GM18870 (cell line): Measurements from ENCODE around the gene XPO5.
"Not testable (repeated sequence)": the region's sequence is repeated elsewhere in the genome, so short reads cannot be mapped to it uniquely, and the experiment has no call there.

Experiments used
- ATAC-seq: cut with Tn5 transposase; IDR thresholded peaks from one replicate; pipeline ENCODE4 v1.9.1; 2021; ENCODE audit warnings: moderate library complexity; ENCODE audit not compliant: unreplicated experiment

The XPO5 gene

DNA sequence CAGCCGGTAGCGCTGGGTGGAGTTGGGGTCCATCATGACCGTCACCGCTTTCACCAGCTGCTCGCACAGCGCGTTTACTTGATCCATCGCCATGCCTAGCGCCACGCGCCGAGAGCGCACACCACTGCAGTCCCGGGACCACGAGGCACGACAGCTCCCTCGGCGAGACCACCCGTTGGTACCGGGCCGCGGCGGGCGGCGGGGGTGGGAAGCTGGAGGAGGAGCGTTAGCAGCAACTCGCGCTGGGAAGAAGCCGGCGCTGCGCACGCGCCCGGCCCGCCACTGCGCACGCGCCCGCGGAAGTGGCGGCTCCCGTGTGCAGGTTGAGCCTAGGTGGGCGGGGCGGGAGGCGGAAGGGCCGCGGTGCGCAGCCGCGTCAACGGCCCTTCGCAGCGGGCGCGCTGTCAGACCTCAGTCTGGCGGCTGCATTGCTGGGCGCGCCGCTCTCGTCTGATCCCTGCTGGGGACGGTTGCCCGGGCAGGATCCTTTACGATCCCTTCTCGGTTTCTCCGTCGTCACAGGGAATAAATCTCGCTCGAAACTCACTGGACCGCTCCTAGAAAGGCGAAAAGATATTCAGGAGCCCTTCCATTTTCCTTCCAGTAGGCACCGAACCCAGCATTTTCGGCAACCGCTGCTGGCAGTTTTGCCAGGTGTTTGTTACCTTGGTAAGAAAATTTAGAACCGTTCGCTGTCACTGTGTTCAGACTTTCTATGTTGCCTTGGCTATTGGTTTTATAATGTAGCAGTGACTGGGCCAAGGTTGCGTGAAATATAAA lies at the start of gene XPO5, which contains the start of gene POLH:
Gene XPO5 (minus strand): TSS at position 267 of the 780 bp plus-strand sequence. CDS start 174 bp downstream, at position 93.
Gene POLH (plus strand): TSS at position 414 of the 780 bp plus-strand sequence. CDS start 6,135 bp downstream, outside the sequence.
- ATAC-seq: peak; percentile 50

DNA sequence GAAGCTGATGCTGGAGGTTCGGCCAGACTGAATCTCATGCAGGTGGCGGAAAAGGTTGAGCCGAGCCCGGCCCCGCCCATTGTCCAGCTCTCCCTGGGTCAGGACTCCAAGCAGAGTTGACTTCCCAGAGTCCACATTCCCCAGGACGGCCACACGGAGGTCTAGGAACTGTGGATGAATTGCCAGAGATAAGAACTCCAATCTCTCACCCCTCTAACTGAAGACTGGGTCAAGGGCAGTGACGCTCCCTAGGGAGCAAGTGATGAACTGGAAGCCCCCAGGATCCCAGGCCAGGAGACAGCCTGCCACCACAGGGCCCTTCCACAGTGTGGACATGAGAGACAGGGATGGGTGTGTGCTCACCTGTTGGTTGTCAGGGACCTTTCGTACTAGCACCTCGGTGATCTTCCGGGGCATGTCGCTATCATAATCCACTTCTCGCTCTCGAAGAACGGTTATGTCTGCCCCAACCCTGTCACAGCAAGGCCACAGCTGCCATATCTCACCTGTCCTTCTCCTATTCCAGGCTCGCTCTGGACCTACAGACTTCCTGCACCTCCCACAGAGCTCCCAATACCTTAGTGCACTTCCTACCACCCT lies 49.7 kb upstream of the XPO5 start:
- no peak for ATAC-seq

DNA sequence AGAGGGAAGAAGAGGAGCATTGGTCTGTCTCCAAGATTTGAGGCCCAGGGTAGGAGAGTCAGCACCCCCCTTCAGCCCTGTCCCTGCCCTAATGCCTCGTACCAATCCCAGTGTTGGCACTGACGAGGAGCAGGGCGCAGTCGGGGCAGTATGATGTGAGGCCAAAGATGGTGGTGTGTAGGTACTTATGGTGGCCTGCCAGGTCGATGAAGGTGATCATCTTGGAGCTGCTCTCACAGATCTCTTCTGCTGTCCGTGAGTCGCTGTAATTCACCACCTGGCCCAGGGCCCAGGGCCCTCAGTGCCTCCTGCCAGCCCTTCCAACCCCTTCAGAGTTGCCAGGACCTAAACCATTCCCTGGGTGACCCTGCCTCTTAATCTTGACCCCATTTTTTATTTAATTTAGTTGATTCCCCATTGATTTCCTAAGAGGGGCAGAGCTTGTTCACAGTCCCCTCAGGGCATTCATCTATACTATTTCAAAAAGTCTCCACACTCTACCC lies 49.0 kb upstream of the XPO5 start:
- no peak for ATAC-seq

DNA sequence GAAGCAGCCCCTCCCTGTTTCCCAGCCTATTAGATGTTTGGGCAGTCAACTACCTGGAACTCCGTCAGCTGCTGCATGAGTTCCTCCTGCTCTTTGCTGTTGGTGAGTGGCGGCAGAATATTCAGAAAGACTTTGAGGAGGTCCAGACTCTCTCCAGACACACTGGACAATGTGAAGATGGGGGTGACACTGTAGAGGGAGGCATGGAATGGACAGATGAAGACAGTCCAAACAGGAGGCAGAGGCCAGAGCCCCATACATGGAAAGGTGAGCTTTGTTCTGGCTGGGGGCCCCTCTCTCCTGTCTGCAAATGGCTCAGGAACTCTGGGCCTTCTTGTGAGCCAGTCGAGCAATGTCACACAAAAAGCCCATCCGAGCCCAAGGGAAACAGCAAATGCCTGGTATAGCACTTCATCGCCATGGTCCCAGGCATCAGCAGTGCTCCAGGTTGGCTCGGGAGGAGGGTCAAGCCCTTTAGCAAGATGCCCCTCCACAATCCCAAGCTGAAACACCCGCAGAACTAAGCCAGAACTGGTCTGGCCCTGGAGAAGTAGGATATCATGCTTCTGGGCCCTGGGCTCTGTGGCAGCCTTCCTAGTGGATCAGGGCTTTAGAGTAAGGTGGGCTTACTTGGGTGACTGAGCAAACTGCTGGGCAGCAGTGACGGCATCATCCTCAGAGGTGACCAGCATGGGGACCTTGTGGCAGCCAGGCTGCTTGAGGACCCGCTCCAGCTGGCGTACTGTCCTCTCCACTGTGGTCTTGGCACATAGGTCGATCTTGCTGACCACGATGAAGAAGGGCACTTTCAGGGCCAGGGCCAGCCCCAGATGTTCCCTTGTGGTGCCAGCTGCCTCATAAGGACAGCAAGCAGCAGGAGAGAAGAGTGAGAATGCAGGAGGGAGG lies 48.3 kb upstream of the XPO5 start:
- ATAC-seq: no peak

DNA sequence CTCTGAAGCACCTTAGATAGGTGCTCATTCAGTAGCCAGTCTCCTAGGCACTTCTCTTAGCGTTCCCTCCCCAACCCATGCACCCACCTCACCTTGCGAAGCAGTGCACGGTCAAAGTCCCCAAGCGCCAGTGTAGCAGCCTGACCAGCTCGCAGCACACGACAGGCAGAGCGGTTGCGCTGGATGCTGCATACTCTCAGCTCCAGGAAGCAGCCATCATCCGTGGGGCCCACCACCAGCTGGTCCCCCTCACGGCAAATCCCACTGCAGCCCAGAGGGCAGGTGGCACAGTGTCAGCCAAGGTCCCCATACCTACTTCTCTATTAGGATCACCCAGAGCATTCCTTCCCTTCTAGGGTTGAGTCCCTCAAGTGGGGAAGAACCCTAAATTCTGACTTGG lies 46.7 kb upstream of the XPO5 start:
- ATAC-seq: no peak

DNA sequence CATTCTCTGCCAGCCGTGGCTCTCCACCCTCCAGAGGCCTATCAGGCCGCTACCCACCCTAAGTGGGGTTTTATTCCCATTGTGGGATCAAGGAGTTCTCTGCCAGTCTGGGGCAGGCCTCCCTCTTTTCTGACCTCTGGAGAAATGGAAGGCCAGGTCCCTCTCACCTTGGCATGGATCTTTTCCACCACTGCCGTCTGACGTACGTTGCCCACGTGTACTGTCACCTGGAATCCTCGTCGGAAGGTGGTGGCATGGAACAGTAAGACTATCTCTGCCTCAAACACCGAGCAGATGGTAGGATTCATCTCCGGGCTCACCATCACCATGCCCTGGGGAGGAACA lies 46.0 kb upstream of the XPO5 start:
- ATAC-seq: no peak

DNA sequence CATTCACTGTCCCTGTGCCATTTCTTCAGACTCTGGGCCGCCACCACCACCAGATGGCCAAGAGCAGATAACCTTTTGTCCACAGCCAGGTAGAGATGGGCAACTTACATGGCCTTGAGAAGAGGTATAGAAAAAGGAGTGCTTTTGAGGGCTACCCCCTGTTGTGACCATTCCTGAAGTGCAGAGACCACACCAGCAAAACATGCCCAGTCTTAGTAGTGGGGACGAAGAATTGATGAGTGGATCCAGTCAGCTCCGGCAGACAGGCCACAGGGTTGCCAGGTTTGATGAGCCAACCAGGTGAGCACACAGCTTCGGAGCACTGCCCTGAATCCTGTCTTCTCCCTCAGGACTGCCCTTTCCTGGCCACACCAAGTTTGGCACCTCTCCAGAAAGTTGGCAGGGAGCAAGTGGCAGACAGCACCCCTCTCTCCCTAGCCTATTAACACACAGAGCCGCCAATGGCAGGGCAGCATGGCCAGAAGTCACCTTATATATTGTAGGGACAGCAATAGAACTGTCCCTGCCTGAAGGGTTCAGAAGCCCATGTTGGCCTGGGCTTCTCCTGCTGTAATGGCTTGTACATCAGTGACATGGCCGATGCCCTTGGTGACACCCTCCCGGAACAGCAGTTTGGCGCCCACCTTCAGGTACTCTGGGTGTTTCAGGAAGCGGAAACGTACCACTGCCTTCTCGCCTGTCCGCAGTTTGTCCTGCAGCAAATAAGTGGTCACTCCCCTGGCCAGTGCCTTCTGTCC lies 45.4 kb upstream of the XPO5 start:
- ATAC-seq: no peak

DNA sequence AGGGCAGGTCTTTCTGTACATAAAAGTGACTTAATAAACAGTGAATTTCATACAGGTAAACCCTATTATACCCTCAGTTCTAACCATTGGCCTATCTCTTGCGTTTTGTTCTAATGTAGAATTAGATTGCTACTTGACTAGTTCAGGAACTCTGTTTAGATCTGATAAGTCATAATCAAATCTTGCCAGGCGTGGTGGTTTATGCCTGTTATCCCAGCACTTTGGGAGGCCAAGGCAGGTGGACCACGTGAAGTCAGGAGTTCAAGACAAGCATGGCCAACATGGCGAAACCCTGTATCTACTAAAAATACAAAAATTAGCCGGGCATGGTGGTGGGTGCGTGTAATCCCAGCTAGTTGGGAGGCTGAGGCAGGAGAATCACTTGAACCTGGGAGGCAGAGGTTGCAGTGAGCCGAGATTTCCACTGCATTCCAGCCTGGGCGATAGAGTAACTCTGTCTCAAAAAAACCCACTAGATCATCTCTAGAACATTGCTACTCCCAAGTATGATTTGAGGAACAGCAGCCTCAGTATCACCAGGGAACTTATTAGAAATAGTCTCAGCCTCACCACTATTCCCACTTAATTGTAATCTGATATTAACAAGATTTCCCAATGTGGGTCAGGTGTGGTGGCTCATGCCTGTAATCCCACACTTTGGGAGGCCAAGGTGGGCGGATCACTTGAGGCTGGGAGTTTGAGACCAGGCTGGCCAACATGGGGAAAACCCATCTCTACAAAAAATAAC lies 41.1 kb upstream of the XPO5 start:
- no peak for ATAC-seq

DNA sequence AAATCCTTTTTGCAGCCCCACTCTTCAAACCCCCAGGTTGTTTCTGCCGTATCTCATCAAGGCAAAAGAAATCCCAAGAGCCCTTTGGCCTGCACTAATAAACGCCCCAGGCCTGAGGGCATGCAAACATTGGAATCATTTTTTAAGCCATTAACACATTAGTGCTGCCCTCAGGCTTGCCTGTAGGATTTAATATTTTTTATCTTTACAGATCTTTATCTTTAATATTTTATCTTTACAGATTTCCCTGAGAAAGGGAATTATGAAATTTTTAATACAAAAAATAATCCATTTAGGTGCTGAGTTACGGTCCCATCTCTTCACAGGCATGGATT lies 38.5 kb upstream of the XPO5 start:
- ATAC-seq: no peak

DNA sequence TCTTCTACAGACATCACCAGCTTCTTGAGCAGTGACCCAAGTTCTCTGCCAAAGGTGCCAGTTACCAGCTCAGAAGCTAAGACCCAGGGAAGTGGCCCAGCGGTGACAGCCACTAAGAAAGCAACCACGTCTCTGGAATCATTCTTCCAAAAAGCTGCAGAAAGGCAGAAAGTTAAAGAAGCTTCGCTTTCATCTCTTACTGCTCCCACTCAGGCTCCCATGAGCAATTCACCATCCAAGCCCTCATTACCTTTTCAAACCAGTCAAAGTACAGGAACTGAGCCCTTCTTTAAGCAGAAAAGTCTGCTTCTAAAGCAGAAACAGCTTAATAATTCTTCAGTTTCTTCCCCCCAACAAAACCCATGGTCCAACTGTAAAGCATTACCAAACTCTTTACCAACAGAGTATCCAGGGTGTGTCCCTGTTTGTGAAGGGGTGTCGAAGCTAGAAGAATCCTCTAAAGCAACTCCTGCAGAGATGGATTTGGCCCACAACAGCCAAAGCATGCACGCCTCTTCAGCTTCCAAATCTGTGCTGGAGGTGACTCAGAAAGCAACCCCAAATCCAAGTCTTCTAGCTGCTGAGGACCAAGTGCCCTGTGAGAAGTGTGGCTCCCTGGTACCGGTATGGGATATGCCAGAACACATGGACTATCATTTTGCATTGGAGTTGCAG lies 38.0 kb upstream of the XPO5 start:
- ATAC-seq: no peak

DNA sequence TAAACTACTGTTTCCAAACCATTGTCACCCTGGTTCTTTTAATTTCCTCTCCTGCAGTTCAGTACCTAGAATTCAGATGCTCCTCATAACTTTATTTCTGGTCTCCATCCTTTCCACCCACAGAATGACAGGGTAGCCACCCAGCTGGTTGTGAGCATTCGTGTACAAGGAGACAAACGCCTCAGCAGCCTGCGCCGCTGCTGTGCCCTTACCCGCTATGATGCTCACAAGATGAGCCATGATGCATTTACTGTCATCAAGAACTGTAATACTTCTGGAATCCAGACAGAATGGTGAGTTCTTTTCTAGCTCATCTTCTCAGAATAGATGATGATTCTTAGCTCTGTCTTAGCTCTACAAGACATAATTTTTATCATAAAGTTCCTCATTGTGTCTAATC lies 34.6 kb upstream of the XPO5 start:
- no peak for ATAC-seq

DNA sequence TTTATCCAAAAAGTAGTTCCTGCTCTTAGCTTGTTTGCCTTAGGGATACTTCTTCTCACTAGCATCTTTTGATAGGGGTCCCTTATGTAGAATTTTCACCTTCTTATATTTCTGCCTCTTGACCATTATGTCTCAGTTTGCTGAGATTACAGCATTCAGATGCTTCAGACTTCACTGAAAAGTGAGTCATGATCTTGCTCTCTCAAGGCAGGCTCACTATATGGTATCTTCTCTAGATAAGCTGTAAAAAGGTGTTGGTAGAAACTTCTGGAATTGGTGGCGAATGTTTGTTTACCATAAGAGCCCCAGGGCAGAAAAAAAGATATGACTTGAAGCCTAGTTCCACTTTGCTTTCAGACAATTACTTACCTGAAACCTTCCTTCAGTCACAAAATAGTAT lies 33.6 kb upstream of the XPO5 start:
- ATAC-seq: no peak

DNA sequence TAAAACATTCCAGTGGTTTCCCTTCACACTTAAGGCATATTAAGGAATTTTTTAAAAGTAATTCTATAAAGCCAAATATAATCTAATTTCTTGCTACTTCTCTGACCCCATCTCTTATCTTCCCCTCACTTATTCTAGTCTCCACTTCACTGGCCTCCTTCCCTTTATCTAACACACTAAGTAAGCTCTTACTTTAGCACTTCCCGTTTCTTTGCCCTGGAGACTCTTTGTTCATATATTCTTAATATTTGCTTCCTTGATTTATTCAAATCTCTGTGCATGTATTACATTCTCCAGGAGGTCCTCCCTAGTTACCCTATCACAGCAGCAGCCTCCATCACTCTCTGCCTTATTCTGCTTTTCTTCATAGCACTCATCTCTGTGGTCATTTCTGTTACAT lies 33.0 kb upstream of the XPO5 start:
- ATAC-seq: no peak

DNA sequence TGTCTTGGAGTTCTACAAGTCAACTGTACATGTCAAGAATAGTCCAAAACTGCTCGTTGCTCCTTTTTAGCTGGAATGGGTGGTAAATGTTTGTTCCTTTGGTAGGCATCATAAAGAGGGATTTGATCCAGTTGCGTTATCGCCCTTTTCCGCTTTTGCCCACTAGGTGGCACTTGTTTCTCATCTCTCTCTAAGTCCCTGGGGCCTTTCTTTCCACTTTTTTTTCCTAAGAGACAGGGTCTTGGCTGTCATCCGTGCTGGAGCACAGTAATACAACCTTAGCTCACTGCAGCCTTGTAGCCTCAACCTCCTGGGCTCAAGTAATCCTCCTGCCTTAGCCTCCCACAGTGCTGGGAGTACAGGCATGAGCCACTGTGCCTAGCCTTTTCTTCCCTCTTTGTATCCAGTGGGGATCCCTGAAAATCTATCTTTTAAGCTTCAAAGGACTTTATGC lies 32.5 kb upstream of the XPO5 start:
- ATAC-seq: no peak

DNA sequence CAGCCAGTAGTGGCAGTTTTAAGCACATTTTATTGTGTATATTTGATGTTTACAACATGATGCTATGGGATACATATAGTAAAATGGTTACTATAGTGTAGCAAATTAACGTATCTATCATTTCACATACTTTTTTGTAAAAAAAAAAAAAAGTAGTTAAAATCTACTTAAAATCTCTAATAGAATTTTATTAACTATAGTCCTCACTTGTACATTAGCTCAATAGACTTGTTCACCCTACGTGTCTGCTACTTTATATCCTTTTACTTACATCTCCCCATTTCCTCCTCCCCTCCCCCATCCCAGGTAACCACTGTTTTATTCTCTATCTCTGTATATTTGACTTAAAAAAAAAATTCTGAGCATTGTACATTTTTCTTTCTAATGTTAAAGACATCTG lies 30.2 kb upstream of the XPO5 start:
- ATAC-seq: no peak

DNA sequence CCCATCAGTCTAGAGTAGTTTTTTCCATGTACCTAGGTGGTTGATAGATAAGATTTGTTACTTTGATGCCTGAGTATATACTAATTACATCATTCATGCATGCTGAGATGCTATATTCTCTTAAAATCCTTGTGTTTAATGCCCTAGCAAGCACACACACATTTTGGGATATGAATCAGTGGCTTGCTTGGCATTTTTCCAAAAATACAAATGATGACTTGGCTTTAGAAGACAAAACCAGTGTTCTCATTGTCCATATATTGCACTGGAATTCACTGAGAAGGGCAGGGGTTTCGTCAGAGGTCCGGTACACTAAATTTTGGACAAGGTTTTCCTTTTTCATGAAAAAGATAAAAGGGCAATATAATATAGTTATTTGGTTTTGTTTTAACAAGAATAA lies 28.3 kb upstream of the XPO5 start:
- ATAC-seq: no peak

DNA sequence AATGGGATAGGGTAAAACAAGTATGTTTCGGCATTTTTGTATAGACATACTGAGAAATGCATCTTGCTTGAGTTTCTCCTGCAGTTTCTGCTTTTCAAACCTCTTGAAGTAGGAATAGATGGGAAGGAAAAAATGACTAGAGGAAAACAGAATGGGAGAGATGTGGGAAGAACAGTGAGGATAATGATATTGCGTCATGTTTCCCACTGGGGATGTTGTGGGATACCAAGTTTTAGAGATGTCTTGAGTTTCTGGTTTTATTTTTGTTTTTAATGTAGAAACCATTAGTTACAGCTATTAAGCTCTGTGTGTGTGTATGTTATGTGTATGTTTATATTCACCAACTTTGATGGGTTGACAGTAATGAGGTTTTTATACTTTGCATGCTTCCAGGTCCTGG lies 24.8 kb upstream of the XPO5 start:
- ATAC-seq: no peak

DNA sequence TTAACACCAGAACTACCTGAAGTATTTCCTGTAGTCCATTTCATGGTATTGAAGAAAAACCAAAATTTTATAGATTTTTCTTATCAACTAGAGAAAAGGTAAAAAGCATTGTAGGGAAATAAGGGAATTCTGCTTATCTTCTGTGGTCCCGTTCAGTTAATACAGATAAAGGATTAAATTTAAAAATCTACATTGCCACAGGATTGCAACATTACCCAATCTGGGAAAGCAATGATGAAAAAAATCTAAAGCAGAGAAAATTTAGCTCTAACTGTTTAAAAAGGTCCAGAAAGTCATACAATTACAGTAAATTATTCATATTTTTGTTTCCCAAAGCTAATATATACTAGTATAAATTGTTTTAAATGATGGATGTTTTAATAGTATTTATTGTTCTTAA lies 18.1 kb upstream of the XPO5 start:
- no peak for ATAC-seq

DNA sequence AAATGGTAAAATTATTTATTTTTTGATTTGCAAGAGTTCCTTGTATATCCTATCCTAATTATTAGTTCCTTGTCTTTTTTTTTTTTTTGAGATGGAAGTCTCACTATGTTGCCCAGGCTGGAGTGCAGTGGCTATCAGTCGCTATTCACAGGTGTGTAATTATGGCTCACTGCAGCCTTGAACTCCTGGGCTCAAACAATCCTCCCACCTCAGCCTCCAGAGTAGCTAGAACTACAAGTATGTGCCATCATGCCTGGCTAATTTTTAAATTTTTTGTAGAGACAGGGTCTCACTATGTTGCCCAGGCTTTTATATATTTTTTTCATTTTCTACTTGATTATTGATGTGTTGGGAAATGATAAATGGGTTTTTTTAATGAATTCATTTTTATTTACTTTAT lies 13.7 kb upstream of the XPO5 start:
- ATAC-seq: not testable (repeated sequence)

DNA sequence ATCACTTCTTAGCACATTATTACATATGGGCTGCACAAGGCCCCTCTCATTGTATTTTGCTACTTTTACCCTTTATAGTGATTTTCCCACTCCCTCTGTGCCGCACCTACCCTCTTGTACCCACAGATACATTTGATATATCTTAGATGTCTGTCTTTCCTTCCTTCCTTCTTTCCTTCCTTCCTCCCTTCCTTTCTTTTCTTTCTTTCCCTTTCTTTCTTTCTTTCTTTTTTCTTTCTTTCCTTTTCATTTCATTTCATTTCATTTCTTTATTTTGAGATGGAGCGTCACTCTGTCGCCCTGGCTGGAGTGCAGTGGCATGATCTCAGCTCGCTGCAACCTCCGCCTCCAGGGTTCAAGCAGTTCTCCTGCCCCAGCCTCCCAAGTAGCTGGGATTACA lies 12.4 kb upstream of the XPO5 start:
- no peak for ATAC-seq
